Type B pancreatic cell (in vitro differentiated cells): ENCODE results near the gene PVALEF. TPM values are rescaled to one million over a fixed set of nuclear protein-coding genes. Genes with fewer than 3 reads are reported as not detected.
A peak's percentile ranks its signal among the peaks of the same experiment; 100 is the strongest.
"Not testable (repeated sequence)": the region's sequence is repeated elsewhere in the genome, so short reads cannot be mapped to it uniquely, and the experiment has no call there.

ENCODE experiments used
- DNase-seq: peaks from one replicate; pipeline ENCODE4 v3.0.0; 2021; ENCODE audit warnings: mixed read lengths; ENCODE audit not compliant: unreplicated experiment; ENCODE audit errors: extremely low spot score
- H3K27ac Mint-ChIP-seq: 2 replicates; pipeline ENCODE4 v1.8.0; 2021; ENCODE audit warnings: mild to moderate bottlenecking, mixed read lengths
- H3K27me3 Mint-ChIP-seq: 2 replicates; pipeline ENCODE4 v1.8.0; 2021; ENCODE audit warnings: mixed read lengths
- H3K36me3 Mint-ChIP-seq: 2 replicates; pipeline ENCODE4 v1.8.0; 2021; ENCODE audit warnings: mixed read lengths
- H3K4me1 Mint-ChIP-seq: one replicate; pipeline ENCODE4 v1.8.0; 2021; ENCODE audit warnings: mixed read lengths; ENCODE audit not compliant: unreplicated experiment
- H3K4me3 Mint-ChIP-seq: 2 replicates; pipeline ENCODE4 v1.8.0; 2021; ENCODE audit warnings: mild to moderate bottlenecking, mixed read lengths
- H3K9me3 Mint-ChIP-seq: 2 replicates; pipeline ENCODE4 v1.8.0; 2021; ENCODE audit warnings: mixed read lengths
- CTCF ChIP-seq: fragments of 200-600 bp; sonication (generic); conservative IDR thresholded peaks from 2 replicates; pipeline ENCODE4 v1.5.0; 2021; ENCODE audit warnings: antibody characterized with exemption, mild to moderate bottlenecking
- total RNA-seq: library from RNA; stranded (reverse); gene quantifications from 2 replicates; pipeline ENCODE4 v1.2.1, GENCODE V29; 2021; ENCODE audit warnings: low replicate concordance

Gene PVALEF
- total RNA-seq, 1 donor from 2014 or later: not detected

DNA sequence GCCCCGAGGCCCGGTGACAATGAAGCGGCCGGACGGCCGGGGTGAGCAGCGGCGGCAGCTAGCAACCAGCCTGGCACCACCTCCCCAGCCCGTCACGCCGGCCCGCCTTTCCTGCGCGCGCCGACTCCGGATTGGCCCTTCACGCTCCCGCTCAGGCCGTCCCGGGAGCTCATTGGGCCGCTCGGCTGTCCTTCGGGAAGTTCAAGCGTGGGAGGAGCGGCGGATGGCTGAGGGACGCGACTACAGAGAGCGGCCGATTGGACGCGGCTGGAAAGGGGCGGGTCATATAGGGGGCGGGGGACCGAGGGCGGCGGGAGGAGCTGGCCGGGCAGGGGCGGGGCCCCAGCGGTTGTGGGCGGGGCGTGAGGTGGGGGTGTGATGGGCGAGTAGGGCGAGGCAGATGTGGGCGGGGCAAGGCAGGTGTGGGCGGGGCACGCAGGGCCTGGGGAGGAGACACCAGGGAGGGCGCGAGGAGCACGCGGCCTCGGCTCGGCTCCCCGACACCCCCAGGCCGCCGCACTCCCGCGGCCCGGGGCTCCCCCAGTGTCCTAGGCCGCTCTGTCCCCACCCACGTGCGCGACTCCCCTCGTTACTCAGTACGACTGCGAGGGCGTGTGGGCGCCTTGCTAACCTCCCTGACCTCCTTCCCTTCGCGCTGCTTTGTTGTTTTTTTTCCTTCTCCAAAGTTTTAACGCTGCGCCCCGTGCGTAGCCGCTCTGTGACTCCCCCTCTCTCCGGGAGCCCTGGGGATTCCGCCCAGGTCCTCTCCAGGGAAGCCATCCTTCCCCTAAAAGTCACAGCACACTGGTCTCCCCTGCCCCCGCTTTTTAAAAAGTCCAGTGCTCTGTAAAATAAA lies 57.8 kb downstream of the PVALEF start, which contains the start of gene CEP131:
Gene CEP131 (minus strand): TSS at position 60 of the 856 bp plus-strand sequence. CDS start 2,909 bp downstream, outside the sequence.
- Mint-ChIP-seq H3K36me3 (peaks cover 5% of the 10 kb centered on the region), H3K9me3 (no peaks in the 10 kb centered on the region), H3K4me3 (peak within 1 kb of the TSS; percentile 85), H3K27ac (peak within 1 kb of the TSS; percentile 83), H3K4me1 (peaks cover 12% of the 10 kb centered on the region), H3K27me3 (peaks cover 3% of the 10 kb centered on the region)
- TF ChIP-seq CTCF: no peak
- peak; percentile 100 for DNase-seq

GRCh38 chr17:81223762-81224130 lies 58.4 kb downstream of the PVALEF start:
- peaks cover 3% of the 10 kb centered on the region for H3K27me3 Mint-ChIP-seq

DNA sequence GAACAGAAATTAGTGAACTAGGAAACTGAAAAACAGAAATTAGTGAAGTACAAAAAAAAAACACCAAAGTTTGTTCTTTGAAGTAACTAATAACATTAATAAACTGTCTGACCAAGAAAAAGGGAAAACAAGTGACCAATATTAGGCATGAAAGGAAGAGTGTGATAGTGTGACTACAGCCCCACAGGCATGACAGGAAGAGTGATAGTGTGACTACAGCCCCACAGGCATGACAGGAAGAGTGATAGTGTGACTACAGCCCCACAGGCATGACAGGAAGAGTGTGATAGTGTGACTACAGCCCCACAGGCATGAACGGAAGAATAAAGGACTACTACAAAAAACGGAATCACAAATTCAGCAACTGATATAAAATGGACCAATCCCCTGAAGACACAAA lies 62.3 kb downstream of the PVALEF start:
- not testable (repeated sequence) for H3K4me3 Mint-ChIP-seq, H3K27ac Mint-ChIP-seq, H3K27me3 Mint-ChIP-seq, DNase-seq, H3K4me1 Mint-ChIP-seq, H3K9me3 Mint-ChIP-seq
- H3K36me3 Mint-ChIP-seq: peaks cover 14% of the 10 kb centered on the region

More at GRCh38 chr17:81223762-81224130, 58.4 kb downstream of the PVALEF start:
- H3K27ac Mint-ChIP-seq: peak overlapping the region; percentile 83
- no peak for TF ChIP-seq CTCF
- H3K36me3 Mint-ChIP-seq: peaks cover 5% of the 10 kb centered on the region
- H3K4me3 Mint-ChIP-seq: peak overlapping the region; percentile 84
- DNase-seq: no peak
- peaks cover 12% of the 10 kb centered on the region for H3K4me1 Mint-ChIP-seq
- no peaks in the 10 kb centered on the region for H3K9me3 Mint-ChIP-seq

DNA sequence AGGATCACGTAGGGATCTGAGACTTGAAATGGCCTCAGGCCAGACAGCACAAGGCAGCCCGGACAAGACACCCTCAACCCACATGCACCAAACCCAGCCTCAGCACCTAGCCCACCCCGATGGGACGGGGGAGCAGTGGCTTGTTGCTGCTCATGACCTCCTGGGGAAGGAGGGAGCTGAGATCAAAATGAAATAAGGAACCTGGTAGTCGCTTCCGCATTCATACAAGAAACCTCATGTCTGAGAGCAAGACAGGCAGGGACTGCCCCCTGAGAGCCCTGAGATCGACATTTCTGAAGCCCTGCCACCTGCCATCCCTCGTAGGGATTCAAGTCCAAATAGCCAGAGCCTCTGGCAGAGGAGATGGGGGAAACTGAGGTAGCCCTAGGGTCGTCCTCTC lies 63.1 kb downstream of the PVALEF start:
- no peak overlapping the region for H3K27ac Mint-ChIP-seq
- peaks cover 14% of the 10 kb centered on the region for H3K36me3 Mint-ChIP-seq
- TF ChIP-seq CTCF: no peak
- H3K4me3 Mint-ChIP-seq: no peak overlapping the region
- no peak for DNase-seq
- H3K4me1 Mint-ChIP-seq: peaks cover 5% of the 10 kb centered on the region
- no peaks in the 10 kb centered on the region for H3K9me3 Mint-ChIP-seq
- peaks cover 3% of the 10 kb centered on the region for H3K27me3 Mint-ChIP-seq

DNA sequence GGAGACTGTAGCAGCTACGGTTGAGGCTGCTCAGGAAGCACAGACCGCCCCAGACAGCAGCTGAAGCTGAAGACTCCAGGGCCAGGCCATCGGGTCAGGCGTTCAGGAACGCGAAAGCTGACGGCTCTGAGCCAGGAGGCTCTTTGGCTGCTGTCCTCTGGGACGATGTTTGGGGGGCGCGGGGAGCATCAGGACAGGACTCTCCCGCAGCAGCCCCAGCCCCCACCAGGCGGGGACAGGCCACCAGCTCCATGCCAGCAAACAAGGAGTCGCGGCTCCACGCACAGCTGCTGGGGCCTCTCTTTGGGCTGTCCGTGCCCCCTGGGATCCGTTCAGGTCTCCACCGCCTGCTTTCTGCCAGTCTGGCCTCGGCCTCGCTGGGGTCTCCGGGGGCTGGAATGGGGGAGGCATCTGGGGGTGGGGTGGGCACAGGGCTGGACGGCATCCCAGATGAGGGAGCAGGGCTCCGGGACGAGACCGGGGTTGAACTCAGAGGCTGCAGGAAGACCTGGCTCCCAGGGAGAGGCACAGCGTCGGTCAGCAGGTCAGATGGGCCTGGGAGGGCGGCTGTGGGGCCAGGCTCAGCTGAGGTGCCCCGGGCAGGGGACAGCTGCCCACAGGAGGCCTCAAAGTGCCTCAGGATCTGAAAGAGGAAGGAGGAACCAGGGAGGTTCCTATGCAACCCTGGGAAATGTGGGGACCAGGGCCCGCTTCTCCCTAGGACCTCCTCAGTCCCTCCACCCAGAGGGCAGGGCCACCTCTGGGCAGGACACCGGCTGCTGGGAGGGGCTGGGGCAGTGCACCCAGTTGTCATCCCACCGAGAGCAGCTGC lies 63.7 kb downstream of the PVALEF start:
- TF ChIP-seq CTCF: no peak
- Mint-ChIP-seq H3K27me3 (no peaks in the 10 kb centered on the region), H3K27ac (no peak overlapping the region), H3K4me1 (no peaks in the 10 kb centered on the region), H3K4me3 (no peak overlapping the region), H3K9me3 (no peaks in the 10 kb centered on the region), H3K36me3 (peaks cover 14% of the 10 kb centered on the region)
- DNase-seq: no peak

- no peak overlapping the region for H3K4me3 Mint-ChIP-seq
- DNase-seq: no peak
- no peak overlapping the region for H3K27ac Mint-ChIP-seq
- peaks cover under 1% of the 10 kb centered on the region for H3K4me1 Mint-ChIP-seq
- H3K27me3 Mint-ChIP-seq: no peaks in the 10 kb centered on the region
- peaks cover 14% of the 10 kb centered on the region for H3K36me3 Mint-ChIP-seq
- no peaks in the 10 kb centered on the region for H3K9me3 Mint-ChIP-seq
- no peak for TF ChIP-seq CTCF
Measured at GRCh38 chr17:81229666-81229920, 64.3 kb downstream of the PVALEF start.
